ENCODE measurements around the gene ARFGAP2. TPM values are rescaled to one million over a fixed set of nuclear protein-coding genes. Genes with fewer than 3 reads are reported as not detected.
"Not testable (repeated sequence)": the region's sequence is repeated elsewhere in the genome, so short reads cannot be mapped to it uniquely, and the experiment has no call there.

ARFGAP2 gene
- polyA plus RNA-seq, 1 experiment: 58.1 TPM

- DNase-seq (ENCODE audit: low read depth): no peak
- no peak overlapping the region for H3K4me3 ChIP-seq (ENCODE audit: low read depth, low read length)
- ChIA-PET CTCF (interaction anchor here (1.6 kb wide), 1 partner anchor 29 kb away, joined by 5 read pairs; no protein-coding TSS in a partner anchor), POLR2A (interaction anchor here (0.7 kb wide), 1 partner anchor 215 kb away, joined by 10 read pairs; no protein-coding TSS in a partner anchor)
- TF ChIP-seq, protein P1, sequence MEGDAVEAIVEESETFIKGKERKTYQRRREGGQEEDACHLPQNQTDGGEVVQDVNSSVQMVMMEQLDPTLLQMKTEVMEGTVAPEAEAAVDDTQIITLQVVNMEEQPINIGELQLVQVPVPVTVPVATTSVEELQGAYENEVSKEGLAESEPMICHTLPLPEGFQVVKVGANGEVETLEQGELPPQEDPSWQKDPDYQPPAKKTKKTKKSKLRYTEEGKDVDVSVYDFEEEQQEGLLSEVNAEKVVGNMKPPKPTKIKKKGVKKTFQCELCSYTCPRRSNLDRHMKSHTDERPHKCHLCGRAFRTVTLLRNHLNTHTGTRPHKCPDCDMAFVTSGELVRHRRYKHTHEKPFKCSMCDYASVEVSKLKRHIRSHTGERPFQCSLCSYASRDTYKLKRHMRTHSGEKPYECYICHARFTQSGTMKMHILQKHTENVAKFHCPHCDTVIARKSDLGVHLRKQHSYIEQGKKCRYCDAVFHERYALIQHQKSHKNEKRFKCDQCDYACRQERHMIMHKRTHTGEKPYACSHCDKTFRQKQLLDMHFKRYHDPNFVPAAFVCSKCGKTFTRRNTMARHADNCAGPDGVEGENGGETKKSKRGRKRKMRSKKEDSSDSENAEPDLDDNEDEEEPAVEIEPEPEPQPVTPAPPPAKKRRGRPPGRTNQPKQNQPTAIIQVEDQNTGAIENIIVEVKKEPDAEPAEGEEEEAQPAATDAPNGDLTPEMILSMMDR (IDR thresholded peaks at IDR 0.05; ENCODE audit: insufficient read depth, low read depth, low read length): no peak
- no peaks in the 10 kb centered on the region for H3K36me3 ChIP-seq (ENCODE audit: control insufficient read depth, insufficient read depth, low read length)
- no peaks in the 10 kb centered on the region for H3K27me3 ChIP-seq (ENCODE audit: control insufficient read depth, insufficient read depth, low read length)
These were observed 52.0 kb downstream of the ARFGAP2 start for GRCh38 chr11:47124675-47125074.

- DNase-seq (ENCODE audit: low read depth): no peak
- no peaks in the 10 kb centered on the region for H3K27me3 ChIP-seq (ENCODE audit: control insufficient read depth, insufficient read depth, low read length)
- H3K4me3 ChIP-seq (ENCODE audit: low read depth, low read length): no peak overlapping the region
- H3K36me3 ChIP-seq (ENCODE audit: control insufficient read depth, insufficient read depth, low read length): no peaks in the 10 kb centered on the region
- TF ChIP-seq, protein P1 (IDR thresholded peaks at IDR 0.05; ENCODE audit: insufficient read depth, low read depth, low read length): no peak
- ChIA-PET POLR2A (no interaction called here), CTCF (interaction anchor here (0.6 kb wide), 1 partner anchor 221 kb away, joined by 3 read pairs; no protein-coding TSS in a partner anchor)
These were observed 53.6 kb downstream of the ARFGAP2 start for GRCh38 chr11:47123094-47123493.

GRCh38 chr11:47121731-47122130, 54.9 kb downstream of the ARFGAP2 start:
- CTCF ChIA-PET: interaction anchor here (0.7 to 0.9 kb wide), 2 partner anchors 13 to 116 kb away, joined by 3 to 5 read pairs; no protein-coding TSS in a partner anchor
- no peak overlapping the region for H3K4me3 ChIP-seq (ENCODE audit: low read depth, low read length)

GRCh38 chr11:47121056-47121455, 55.6 kb downstream of the ARFGAP2 start:
- no peak for DNase-seq (ENCODE audit: low read depth)
- POLR2A ChIA-PET: no interaction called here
- Histone ChIP-seq H3K4me3 (ENCODE audit: low read depth, low read length) (no peak overlapping the region), H3K27me3 (ENCODE audit: control insufficient read depth, insufficient read depth, low read length) (no peaks in the 10 kb centered on the region), H3K36me3 (ENCODE audit: control insufficient read depth, insufficient read depth, low read length) (no peaks in the 10 kb centered on the region)
- TF ChIP-seq, protein P1 (IDR thresholded peaks at IDR 0.05; ENCODE audit: insufficient read depth, low read depth, low read length): no peak
- CTCF ChIA-PET: interaction anchor here (0.9 kb wide), 1 partner anchor 12 kb away, joined by 5 read pairs; no protein-coding TSS in a partner anchor

More at GRCh38 chr11:47121731-47122130, 54.9 kb downstream of the ARFGAP2 start:
- no peaks in the 10 kb centered on the region for H3K36me3 ChIP-seq (ENCODE audit: control insufficient read depth, insufficient read depth, low read length)
- TF ChIP-seq, protein P1 (IDR thresholded peaks at IDR 0.05; ENCODE audit: insufficient read depth, low read depth, low read length): no peak
- no peak for DNase-seq (ENCODE audit: low read depth)
- POLR2A ChIA-PET: no interaction called here
- no peaks in the 10 kb centered on the region for H3K27me3 ChIP-seq (ENCODE audit: control insufficient read depth, insufficient read depth, low read length)

- H3K36me3 ChIP-seq (ENCODE audit: control insufficient read depth, insufficient read depth, low read length); POLR2A ChIA-PET; H3K4me3 ChIP-seq (ENCODE audit: low read depth, low read length); H3K27me3 ChIP-seq (ENCODE audit: control insufficient read depth, insufficient read depth, low read length); DNase-seq (ENCODE audit: low read depth): not testable (repeated sequence)
- CTCF ChIA-PET: interaction anchor here (2.3 kb wide), 1 partner anchor 12 kb away, joined by 6 read pairs; no protein-coding TSS in a partner anchor
These were observed 57.6 kb downstream of the ARFGAP2 start for GRCh38 chr11:47118958-47119688.

Small RNAs within 50 kb of the gene (small RNA-seq; reads per million reads assigned to genes)
- not detected for gene MIR6745 (ENCODE audit: insufficient read length, low read depth, low replicate concordance)

Other genes starting within 250 kb of the ARFGAP2 start
- 23.5 and 48.7 TPM in 2 replicates for gene CSTPP1, start 240.1 kb downstream of the ARFGAP2 start, polyA plus RNA-seq (2011; rRNA removed)
- 17.6 and 25.2 TPM in 2 replicates for gene PACSIN3, start 9.6 kb upstream of the ARFGAP2 start, polyA plus RNA-seq (2011; rRNA removed)
- 44.9 and 46.5 TPM in 2 replicates for gene DDB2, start 38.1 kb upstream of the ARFGAP2 start, polyA plus RNA-seq (2011; rRNA removed)
- gene ACP2, start 71.9 kb upstream of the ARFGAP2 start, polyA plus RNA-seq (2011; rRNA removed): 24.6 and 31.1 TPM in 2 replicates
- 20.7 and 25.9 TPM in 2 replicates for gene NR1H3, start 81.1 kb upstream of the ARFGAP2 start, polyA plus RNA-seq (2011; rRNA removed)
- gene MADD, start 93.3 kb upstream of the ARFGAP2 start, polyA plus RNA-seq (2011; rRNA removed): 15.4 and 19.8 TPM in 2 replicates
- gene MYBPC3, start 175.8 kb upstream of the ARFGAP2 start, polyA plus RNA-seq (2011; rRNA removed): not detected in 2 replicates
- gene SPI1, start 201.7 kb upstream of the ARFGAP2 start, polyA plus RNA-seq (2011; rRNA removed): not detected in 2 replicates
- gene SLC39A13, start 231.7 kb upstream of the ARFGAP2 start, polyA plus RNA-seq (2011; rRNA removed): 59.7 and 108 TPM in 2 replicates
- 187 and 191 TPM in 2 replicates for gene PSMC3, start 249.6 kb upstream of the ARFGAP2 start, polyA plus RNA-seq (2011; rRNA removed)

Data from BJ (cell line).